Smooth muscle cell (in vitro differentiated cells): Measurements from ENCODE around the gene RPH3AL. TPM values are rescaled to one million over a fixed set of nuclear protein-coding genes. Genes with fewer than 3 reads are reported as not detected.

ENCODE experiments used
- DNase-seq: peaks from one replicate; lab custom pipeline; 2025; ENCODE audit not compliant: unreplicated experiment; lab: John Stamatoyannopoulos, UW
- H2AFZ ChIP-seq: fragments of 200-600 bp; sonication (generic); 2 replicates; pipeline ENCODE4 v1.6.0; 2016; ENCODE audit warnings: antibody characterized with exemption, low read depth, mild to moderate bottlenecking
- H3F3A ChIP-seq: fragments of 200-600 bp; sonication (generic); 2 replicates; pipeline ENCODE4 v1.6.0; 2017; ENCODE audit warnings: antibody characterized with exemption, low read depth
- H3K27ac ChIP-seq: fragments of 200-600 bp; sonication (generic); 2 replicates; pipeline ENCODE4 v1.5.1; 2016; ENCODE audit warnings: low read depth, mild to moderate bottlenecking
- H3K27me3 ChIP-seq: fragments of 200-600 bp; sonication (generic); 2 replicates; pipeline ENCODE4 v1.6.1; 2016; ENCODE audit warnings: low read depth, mild to moderate bottlenecking
- H3K36me3 ChIP-seq: fragments of 200-600 bp; sonication (generic); 2 replicates; pipeline ENCODE4 v1.5.1; 2016; ENCODE audit warnings: low read depth
- H3K4me1 ChIP-seq: fragments of 200-600 bp; sonication (generic); 2 replicates; pipeline ENCODE4 v1.5.1; 2016; ENCODE audit warnings: low read depth
- H3K4me2 ChIP-seq: fragments of 200-600 bp; sonication (generic); 2 replicates; pipeline ENCODE4 v1.6.0; 2016; ENCODE audit warnings: mild to moderate bottlenecking
- H3K4me3 ChIP-seq: fragments of 200-600 bp; sonication (generic); 2 replicates; pipeline ENCODE4 v1.5.1; 2016; ENCODE audit warnings: mild to moderate bottlenecking
- H3K79me2 ChIP-seq: fragments of 200-600 bp; sonication (generic); 2 replicates; pipeline ENCODE4 v1.6.0; 2016; ENCODE audit warnings: low read depth, mild to moderate bottlenecking
- H3K9ac ChIP-seq: fragments of 200-600 bp; sonication (generic); 2 replicates; pipeline ENCODE4 v1.6.0; 2016; ENCODE audit warnings: low read depth
- H3K9me3 ChIP-seq: fragments of 200-600 bp; sonication (generic); replicated peaks from 2 replicates; pipeline ENCODE4 v1.5.1; 2016; ENCODE audit warnings: low read depth
- H4K20me1 ChIP-seq: fragments of 200-600 bp; sonication (generic); 2 replicates; pipeline ENCODE4 v1.6.0; 2016; ENCODE audit warnings: low read depth
- WGBS: methylation state at CpG from one replicate; pipeline ENCODE4 v1.1.7; 2016; ENCODE audit warnings: low lambda C conversion rate; 5-methylcytosine and 5-hydroxymethylcytosine counted together
- polyA plus RNA-seq: library from polyadenylated mRNA; unstranded; fragments of >200 nt; fragmentation: Nextera tagmentation; extraction: Ambion mirVana; gene quantifications from 2 replicates; pipeline ENCODE4 v1.2.1, GENCODE V29; 2016
- total RNA-seq: library from RNA; depleted of rRNA; stranded (reverse); fragments of >200 nt; gene quantifications from 2 replicates; pipeline ENCODE4 v1.2.3, GENCODE V29; 2014
- TF ChIP-seq, protein P1 (sequence below): fragments of 200-600 bp; sonication (generic); IDR thresholded peaks from 2 replicates; pipeline ENCODE4 v1.5.1; 2017; ENCODE audit warnings: borderline replicate concordance, mild to moderate bottlenecking, antibody characterized with exemption; ENCODE audit not compliant: insufficient read depth, poor library complexity, severe bottlenecking

The RPH3AL gene
- total and polyA plus RNA-seq, 2 experiments from 2014 or later: 1.8 to 3.3 TPM

DNA sequence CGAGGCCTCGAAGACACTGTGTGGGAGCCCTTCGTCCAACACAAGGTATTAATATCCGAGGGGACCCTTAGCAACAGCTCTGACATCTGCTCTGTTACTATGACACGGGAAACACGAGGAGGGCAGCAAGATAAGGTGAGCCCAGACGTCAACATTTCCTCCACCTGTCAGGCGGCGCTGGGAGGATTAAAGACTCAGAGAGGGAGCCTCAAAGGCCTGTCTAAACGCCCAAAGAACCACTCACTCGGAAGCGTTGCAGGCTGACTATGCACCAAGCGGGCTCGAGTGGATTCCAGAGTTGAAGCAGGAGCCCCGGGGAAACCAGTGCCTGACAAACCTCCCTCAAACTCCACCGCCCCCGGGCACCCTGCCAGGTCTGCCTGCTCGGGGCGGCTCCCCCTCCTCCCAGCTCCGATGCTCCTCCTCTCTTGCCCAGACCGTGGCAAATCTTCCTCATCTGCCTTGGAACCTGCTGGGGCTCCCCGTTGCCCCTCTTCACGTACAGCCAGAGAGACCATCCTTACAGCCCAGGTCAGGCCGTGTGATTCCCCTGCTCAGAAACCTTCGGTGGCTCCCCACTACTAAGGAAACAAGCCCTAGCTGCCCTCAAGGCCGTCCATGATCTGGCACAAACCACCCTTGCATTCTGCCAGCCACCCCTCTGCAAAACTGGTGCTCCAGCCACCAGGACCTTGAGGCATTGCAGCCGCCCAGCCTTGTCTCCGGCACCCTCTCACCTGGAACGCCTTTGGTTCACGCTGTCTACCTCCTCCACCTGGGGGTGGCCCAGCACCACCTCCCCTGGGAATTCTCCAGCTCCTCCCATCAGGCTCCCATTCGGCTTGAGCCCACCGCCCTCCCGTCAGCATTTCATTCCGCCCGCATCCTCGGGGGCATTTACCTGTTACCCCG, 16.2 kb downstream of the RPH3AL start:
- WGBS: 76% methylated on average over 36 of the region's 37 CpGs
- Histone ChIP-seq H3K9ac (no peak overlapping the region), H2AFZ (no peak overlapping the region), H3K4me3 (no peak overlapping the region), H3K27ac (no peak overlapping the region), H3K36me3 (no peaks in the 10 kb centered on the region), H3K4me2 (no peak overlapping the region), H3K27me3 (no peaks in the 10 kb centered on the region), H3K79me2 (no peaks in the 10 kb centered on the region), H3K4me1 (peaks cover 20% of the 10 kb centered on the region), H3F3A (peaks cover 14% of the 10 kb centered on the region), H4K20me1 (no peaks in the 10 kb centered on the region), H3K9me3 (no peaks in the 10 kb centered on the region)
- DNase-seq: no peak
- TF ChIP-seq, protein P1, sequence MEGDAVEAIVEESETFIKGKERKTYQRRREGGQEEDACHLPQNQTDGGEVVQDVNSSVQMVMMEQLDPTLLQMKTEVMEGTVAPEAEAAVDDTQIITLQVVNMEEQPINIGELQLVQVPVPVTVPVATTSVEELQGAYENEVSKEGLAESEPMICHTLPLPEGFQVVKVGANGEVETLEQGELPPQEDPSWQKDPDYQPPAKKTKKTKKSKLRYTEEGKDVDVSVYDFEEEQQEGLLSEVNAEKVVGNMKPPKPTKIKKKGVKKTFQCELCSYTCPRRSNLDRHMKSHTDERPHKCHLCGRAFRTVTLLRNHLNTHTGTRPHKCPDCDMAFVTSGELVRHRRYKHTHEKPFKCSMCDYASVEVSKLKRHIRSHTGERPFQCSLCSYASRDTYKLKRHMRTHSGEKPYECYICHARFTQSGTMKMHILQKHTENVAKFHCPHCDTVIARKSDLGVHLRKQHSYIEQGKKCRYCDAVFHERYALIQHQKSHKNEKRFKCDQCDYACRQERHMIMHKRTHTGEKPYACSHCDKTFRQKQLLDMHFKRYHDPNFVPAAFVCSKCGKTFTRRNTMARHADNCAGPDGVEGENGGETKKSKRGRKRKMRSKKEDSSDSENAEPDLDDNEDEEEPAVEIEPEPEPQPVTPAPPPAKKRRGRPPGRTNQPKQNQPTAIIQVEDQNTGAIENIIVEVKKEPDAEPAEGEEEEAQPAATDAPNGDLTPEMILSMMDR: no peak

DNA sequence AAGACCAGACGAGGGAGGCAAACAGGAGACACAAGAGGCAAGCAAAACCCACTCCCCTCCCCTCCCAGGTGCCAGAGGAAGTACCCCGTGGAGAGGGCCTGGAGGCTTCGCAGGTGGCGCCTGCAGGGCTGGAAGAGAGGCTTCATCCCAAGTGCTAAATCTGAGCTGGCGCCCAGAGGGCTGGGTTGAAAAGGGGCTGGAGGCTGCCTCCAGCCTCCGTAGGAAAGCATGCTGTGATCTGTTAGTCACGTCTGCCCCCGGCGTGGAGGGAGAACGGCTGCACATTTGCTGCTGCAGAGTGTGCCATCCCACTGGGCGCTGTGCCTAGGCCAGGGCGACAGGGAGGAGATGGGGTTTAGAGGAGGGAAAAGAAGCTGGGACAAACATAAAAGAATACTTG, 16.9 kb downstream of the RPH3AL start:
- H3F3A ChIP-seq: peaks cover 14% of the 10 kb centered on the region
- no peak overlapping the region for H2AFZ ChIP-seq
- DNase-seq: no peak
- H3K4me1 ChIP-seq: peaks cover 22% of the 10 kb centered on the region
- H3K9me3 ChIP-seq: no peaks in the 10 kb centered on the region
- 51% methylated on average over 12 of the region's 12 CpGs for WGBS
- H3K36me3 ChIP-seq: no peaks in the 10 kb centered on the region
- no peak overlapping the region for H3K9ac ChIP-seq
- H3K27me3 ChIP-seq: no peaks in the 10 kb centered on the region
- H3K4me2 ChIP-seq: no peak overlapping the region
- no peaks in the 10 kb centered on the region for H4K20me1 ChIP-seq
- TF ChIP-seq, protein P1: no peak
- no peaks in the 10 kb centered on the region for H3K79me2 ChIP-seq
- no peak overlapping the region for H3K4me3 ChIP-seq
- H3K27ac ChIP-seq: no peak overlapping the region

DNA sequence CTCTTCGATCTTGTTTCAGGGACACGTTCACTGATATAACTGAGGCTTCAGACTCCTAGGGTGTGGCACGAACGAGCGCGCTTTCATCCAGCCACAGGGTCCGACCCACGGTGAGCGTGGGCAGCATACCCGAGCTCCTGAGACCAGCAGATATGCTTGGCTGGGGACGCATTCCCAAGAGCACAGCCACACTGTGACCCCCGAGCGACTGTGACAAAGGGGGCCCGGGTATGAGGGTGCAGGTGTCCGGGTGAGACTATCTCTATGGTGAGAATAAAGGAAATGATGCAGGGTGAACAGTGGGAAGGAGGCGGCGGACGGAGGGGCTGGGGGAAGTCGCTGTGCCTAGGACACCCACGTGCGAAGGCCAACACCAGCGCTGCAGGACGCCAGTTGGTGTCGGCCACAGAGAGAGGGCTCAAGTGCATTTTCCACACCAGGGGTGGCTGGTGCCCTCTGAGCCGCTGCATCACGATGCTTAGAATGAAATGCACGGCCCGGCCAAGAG, 17.6 kb downstream of the RPH3AL start:
- 91% methylated on average over 28 of the region's 28 CpGs for WGBS
- DNase-seq: no peak
- H3K79me2 ChIP-seq: no peaks in the 10 kb centered on the region
- no peak overlapping the region for H3K9ac ChIP-seq
- no peaks in the 10 kb centered on the region for H3K27me3 ChIP-seq
- no peaks in the 10 kb centered on the region for H3K36me3 ChIP-seq
- no peak overlapping the region for H3K4me3 ChIP-seq
- no peaks in the 10 kb centered on the region for H4K20me1 ChIP-seq
- H3K4me1 ChIP-seq: peaks cover 22% of the 10 kb centered on the region
- H3F3A ChIP-seq: peaks cover 14% of the 10 kb centered on the region
- TF ChIP-seq, protein P1: no peak
- no peak overlapping the region for H3K27ac ChIP-seq
- no peaks in the 10 kb centered on the region for H3K9me3 ChIP-seq
- no peak overlapping the region for H3K4me2 ChIP-seq
- H2AFZ ChIP-seq: no peak overlapping the region
